Stromal cell of bone marrow (primary cell): ENCODE measurements around the gene KRT16.
"Not testable (repeated sequence)": the region's sequence is repeated elsewhere in the genome, so short reads cannot be mapped to it uniquely, and the experiment has no call there.

Experiments used
- DNase-seq: peaks from one replicate; pipeline ENCODE4 v3.0.0-alpha.2; 2012; ENCODE audit warnings: low read depth

The KRT16 gene

DNA sequence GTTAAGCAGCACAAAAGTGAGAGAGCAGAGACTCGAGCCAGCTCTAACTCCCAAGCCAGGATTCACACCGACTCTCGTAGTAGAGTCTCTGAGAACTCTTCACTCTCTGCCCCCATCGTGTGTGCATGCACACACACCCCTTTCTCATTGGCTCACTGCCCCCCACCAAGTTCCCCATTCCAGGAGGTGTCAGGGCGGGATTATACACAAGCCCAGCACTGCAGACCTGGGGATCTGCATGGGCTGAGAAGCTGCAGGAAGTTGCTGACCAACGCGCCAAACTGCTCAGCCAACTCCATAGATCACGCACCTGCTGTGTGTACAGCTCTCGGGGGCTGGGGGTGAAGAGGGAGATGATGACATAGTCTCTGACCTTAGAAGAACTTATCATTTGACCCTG lies 2.2 kb upstream of the KRT16 start:
- not testable (repeated sequence) for DNase-seq

DNA sequence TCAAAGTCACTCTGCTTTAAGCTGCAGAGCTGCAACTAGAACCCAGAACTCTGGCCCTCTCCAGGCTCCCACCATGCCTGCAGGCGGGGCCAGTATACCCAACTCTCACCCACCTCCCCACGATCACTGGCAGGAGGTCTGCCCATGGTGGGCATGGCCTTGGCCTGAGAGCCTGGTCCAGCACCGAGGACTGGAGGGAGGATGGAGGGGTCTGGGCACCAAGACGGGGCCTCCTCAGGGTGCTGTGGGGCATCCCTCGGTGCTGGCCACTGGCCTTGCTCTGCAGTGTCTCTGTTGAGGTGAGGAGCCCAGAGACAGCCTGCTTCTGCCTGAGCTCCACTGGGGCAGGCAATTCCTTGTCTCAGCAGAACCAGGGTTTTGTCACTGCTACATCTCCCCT lies 1.5 kb upstream of the KRT16 start:
- DNase-seq, result no peak

DNA sequence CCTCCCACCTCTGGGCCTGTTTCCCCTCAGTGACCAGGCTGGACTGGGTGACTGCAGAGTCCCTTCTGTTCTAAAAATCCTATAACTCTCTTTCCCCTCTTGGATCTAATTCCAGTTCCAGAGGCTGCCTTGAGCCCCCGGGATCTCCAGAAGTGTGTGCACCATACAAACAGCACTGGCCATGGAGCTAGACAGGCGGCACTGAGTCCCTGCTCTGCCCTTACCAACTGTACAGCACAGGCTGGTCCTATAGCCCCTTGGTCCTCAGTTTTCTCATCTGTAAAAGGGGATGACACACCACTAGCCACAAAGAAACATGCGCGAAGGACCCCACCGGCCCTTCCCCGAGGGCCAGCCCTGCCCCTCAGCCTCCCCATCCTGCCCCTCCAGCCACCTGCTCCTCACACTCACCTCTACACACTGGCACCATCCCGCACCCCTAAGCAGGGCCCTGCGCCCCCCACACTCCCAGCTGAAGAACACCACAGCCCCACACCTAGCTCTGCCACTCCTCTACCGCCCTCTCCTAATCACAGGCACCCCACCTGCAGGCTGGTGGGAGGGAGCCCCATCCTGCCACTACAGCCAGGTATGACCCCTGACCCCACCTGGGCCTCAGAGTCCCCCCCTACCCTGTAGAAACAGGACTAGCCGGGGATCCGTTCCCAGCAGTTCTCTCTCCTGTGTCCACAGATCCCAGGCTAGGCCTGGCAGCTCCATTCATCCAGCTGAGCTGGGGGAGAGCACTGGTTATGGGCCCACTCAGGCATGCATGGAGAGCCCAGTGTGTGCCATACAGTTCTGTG lies 913 bp upstream of the KRT16 start:
- no peak for DNase-seq

DNA sequence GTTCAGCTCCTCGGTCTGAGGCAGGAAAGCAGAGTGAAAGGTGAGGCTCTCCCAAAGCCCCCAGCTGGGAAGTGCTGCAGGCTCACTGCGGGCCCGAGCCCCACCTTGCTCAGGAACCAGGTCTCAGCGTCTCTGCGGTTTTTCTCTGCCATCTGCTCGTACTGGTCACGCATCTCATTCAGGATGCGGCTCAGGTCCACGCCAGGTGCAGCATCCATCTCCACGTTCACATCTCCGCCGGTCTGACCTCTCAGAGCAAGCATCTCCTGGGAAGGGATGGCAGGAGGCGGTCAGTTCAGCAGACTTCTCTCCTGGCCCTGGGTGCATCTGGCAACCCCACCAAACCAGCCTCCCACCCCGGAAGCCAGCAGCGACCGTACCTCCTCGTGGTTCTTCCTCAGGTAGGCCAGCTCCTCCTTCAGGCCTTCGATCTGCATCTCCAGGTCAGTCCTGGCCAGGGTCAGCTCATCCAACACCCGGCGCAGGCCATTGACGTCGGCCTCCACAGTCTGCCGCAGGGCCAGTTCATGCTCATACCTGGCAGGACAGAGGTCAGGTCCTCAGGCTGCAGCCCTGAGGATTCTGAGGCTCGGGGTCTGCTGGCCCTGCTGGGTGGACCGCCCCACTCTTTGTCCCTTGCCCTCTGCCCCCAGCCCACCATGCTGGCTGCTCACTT lies 1.5 kb downstream of the KRT16 start:
- no peak for DNase-seq

DNA sequence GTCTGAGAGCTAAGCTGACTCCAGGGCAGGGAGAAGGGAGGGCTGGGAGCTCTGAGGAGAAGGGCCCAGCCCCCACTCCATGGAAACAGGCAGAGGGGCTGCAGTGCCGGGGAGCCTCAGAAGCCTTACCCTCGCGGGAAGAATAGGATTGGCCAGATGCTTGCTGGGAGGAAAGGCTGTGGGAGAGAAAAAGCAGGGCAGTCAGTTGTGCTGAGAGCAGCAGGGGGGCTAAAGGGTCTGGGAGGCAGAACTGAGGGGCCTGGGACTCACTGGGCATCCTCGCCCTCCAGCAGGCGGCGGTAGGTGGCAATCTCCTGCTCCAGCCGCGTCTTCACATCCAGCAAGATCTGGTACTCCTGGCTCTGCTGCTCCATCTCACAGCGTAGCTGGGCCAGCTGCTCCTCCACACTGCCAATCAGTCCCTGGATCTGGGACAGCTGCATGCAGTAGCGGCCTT lies 2.5 kb downstream of the KRT16 start:
- not testable (repeated sequence) for DNase-seq

DNA sequence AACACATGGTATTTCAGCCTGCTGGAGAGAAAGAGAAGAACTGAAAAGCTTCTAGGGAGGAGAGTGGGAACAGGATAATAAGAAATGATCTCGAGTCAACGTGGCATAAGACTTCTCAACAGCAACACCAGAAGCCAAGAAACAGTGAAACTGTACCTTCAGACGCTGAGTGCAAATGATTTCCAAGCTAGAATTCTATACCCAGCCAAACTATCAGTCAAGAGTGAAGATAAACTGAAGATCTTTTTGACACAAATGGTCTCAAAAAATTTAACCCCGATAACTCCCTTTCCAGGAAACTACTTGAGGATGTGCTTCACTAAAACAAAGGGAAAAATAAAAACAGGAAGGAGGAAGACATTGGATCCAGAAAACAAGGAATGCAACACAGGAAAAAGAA lies 5.6 kb downstream of the KRT16 start:
- DNase-seq, result not testable (repeated sequence)

DNA sequence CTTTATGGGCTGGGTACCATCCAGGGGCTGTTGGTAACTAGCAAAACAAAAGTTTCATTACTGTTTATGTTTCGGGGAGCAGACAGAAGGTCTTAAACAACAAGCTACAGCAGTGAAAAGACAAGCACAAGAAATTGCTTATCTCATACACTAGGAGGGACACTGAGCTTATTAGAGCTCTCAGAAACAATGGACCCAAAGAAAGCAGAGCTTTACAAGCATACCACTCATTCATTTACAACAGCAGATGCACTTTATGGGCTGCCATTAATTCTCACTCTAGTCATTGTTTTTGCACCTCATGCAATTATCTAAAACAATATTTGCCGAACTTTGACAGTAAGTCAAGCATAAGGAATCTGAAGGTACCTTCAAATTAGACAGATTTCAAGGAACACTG lies 10.0 kb downstream of the KRT16 start:
- no peak for DNase-seq

DNA sequence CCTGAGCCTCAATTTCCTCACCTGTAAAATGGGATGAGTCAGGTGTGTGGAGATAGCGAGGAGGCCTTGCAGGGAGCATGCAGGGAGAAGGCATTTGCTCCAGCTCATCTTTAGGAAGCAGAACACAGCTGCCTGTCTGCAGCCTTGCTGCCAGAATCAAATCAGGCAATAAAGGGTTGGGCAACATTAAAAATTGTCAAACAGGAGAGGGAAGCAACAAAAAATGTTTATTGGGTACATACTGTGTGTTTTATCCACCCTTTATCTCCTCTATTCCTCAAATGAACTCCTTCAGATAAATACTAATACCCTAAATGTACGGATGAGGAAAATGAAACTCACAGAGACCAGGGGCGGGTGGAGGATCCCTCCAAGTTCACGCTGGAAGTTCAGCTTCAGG lies 12.2 kb downstream of the KRT16 start:
- DNase-seq, result no peak

DNA sequence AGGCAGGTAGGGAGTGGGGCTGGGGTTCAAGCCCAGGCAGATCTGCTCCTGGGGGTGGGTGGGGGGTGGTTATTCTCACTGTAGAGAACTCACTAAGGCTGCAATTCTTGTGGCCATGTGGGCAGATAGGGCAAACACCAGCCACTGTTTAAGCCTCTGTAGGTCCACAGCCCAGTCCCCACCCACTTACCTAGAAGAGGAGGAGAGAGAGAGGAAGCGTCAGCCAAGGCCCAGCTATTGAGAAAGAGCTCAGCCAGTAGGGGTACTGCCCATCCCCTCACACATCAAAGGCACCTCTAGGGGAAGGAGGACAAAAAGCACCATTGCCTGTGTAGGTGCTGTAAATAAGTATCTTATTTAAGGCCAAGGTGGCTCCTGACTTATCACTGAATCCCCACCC lies 12.9 kb downstream of the KRT16 start:
- no peak for DNase-seq

DNA sequence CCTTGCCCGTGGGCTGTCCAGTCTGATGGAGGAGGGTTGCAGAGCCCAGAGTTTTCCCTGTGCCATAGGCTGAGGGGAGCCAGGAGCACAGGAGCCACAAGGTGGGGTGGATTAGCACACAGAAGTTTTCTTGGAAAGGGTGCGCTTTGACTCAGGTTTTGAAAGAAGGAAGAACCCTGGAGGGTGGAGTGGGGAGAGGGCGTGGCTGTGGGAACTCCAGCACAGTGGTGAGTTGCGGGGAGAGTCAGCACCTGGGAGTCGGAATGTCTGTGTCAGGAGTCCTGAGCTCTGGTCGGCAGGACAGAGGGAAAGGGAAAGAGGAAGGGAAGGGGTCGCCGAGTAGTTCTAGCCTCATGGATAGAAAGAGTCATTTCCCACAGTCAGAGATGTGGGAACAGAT lies 17.0 kb downstream of the KRT16 start:
- DNase-seq, result no peak

DNA sequence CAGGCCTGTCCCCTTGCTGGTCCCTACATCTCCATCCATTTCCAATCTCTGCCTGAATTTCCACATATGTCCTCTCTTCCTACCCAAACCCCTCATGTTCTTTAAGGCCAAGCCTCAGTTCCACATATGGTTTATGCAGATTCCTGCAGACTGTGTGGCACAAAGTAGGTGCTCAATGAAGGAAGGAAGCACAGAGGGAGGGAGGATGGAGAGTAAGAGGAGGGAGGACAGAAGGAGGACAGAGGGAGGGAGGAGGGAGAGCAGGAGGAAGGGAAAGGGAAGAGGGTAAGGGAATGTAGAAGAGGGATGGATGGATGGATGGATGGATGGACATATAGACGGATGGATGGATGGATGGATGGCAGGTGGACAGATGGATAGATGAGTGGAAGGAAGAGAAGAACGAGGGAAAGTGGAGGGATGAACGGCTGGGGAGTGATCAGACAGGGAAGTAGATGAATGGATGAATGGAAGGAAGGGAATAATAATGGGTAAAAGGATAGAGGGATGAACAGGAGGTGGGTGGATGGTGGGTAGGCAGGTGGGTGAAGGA lies 18.1 kb downstream of the KRT16 start:
- no peak for DNase-seq

DNA sequence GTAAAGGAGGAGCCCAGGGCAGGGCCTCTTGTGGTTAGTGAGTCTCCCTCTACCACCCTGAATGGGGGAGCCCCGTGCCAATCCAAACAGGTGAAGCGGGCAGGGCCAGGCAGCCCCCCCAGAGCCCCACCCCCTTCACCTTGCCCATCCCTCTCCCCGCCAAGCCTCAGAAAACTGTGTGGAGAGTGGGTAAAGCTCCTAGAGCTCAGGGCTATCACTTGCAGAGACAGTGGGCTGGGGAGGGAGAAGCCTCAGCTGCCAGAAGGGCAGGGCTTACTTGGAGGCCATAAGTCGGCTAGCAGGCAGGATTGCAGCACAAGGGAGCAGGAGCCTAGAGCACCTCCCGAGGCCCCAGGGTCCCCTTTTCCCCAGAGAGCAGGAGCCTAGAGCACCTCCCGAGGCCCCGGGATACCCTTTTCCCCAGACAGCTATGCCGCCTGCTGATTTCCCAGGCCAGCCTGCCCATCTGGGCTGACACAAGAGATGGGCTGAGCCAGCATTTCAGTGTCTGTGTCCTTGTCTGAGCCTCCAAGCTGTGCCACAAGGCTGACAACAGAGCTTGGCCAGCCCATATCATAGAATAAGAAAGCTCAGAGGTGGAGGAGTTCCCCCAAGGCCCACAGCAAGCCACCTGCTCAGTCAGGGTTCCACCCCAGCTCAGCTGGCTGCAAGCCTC lies 19.1 kb downstream of the KRT16 start:
- DNase-seq, result no peak

DNA sequence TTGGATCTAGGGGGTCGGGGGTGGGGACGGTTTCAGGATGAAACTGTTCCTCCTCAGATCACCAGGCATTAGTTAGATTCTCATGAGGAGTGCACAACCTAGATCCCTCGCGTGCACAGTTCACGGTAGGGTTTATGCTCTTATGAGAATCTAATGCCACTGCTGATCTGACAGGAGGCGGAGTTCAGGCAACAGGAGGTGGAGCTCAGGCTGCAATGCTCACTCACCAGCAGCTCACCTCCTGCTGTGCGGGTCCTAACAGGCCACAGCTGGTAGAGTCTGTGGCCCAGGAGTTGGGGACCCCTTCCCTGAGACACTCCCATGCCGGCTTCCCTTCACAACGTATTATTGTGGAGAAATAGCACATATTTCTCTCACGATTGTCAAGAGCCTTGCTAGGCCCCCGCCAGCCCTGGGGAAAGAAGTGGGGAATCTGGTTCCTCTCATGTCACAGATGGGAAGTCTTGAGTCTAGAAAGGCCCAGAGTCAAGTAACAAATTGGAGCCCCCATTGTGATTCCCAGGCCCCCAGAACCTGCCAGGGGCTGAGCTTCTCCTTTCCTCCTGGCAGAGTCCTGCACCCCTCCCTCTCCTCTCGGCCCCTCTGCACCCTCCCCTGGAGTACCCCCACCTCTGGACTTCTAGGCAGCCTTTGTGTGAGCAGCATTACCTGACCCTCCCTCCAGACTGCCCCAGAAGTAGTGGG lies 19.8 kb downstream of the KRT16 start:
- DNase-seq, result no peak

DNA sequence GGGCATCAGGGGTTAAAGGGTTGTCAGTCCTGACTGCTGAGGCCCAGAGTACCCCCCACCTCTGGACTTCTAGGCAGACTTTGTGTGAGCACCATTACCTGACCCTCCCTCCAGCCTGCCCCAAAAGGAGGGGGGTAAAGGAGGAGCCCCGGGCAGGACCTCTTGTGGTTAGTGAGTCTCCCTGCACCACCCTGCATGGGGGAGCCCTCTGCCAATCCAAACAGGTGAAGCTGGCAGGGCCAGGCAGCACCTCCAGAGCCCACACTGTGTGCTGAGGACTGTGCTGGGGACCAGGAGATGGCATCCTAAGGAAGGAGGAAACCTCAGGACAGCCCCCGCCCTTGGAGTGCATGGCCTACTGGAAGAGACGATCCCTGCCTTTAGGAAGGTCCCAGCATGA lies 23.3 kb downstream of the KRT16 start:
- DNase-seq, result no peak

DNA sequence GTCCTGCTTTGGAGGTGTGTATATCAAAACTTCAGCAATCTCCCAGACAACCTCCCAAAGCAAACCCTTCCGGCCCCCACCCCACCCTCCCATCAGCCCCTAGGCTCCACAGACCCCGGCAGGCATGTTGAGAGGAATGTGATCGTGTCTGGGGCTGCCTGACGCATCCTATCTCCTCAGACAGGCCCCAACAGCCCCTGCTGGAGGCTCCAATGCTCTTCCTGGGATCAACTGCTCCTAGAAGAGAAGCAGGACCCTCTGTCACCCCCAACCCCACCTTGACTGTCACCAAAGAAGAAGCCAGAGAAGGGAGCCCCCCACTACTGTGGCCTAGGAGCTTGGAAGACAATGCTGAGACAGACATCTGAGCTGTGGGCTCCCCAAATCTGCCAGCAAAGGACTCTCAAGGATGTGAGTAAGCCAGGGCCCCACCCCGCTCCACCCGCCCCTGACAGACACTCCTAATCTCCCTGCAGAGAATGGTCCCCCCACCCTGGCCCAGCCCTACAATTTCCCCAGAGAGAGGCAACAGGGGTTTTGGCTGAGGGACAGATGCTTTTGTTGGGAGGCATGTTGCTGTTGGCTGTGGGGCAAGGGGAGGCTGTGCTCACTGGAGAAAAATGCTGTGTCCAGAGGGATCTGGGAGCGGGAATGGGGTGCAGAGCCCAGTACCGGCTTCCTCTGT lies 24.3 kb downstream of the KRT16 start:
- DNase-seq, result peak; percentile 17

DNA sequence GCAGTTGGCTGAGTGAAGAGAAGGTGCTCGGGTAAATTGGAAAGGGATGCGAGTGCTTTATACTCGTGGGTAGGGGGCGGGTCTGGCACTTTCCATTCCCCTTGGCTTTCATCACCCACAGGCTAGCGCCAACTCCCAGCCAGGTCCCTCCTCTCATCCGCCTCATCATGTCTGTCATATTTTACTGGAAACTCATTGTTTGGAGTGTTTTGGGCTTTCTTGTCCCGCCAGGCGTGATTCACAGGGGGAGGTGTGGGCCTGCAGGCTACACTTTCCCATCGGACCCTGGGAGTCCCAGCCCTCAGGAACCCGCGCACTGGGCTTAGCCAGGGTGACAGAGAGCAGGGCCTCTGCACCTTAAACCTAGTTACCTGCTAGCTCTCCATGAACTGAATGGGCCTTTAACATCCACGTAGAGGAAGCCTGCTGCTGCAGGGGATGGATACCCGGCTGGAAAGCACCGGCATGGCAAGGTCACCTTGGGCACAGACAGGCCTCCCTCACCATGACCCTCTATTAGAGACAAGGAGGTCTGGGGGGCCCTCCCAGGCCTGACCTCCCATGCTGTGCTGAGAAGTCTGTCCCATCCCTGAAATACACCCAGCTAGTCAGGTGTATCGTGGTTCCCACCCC lies 25.6 kb downstream of the KRT16 start, which contains the start of gene KRT14:
TSS of gene KRT14 (minus strand) at position 33 of the 633 bp plus-strand sequence. CDS start 61 bp downstream, outside the sequence.
- no peak for DNase-seq

DNA sequence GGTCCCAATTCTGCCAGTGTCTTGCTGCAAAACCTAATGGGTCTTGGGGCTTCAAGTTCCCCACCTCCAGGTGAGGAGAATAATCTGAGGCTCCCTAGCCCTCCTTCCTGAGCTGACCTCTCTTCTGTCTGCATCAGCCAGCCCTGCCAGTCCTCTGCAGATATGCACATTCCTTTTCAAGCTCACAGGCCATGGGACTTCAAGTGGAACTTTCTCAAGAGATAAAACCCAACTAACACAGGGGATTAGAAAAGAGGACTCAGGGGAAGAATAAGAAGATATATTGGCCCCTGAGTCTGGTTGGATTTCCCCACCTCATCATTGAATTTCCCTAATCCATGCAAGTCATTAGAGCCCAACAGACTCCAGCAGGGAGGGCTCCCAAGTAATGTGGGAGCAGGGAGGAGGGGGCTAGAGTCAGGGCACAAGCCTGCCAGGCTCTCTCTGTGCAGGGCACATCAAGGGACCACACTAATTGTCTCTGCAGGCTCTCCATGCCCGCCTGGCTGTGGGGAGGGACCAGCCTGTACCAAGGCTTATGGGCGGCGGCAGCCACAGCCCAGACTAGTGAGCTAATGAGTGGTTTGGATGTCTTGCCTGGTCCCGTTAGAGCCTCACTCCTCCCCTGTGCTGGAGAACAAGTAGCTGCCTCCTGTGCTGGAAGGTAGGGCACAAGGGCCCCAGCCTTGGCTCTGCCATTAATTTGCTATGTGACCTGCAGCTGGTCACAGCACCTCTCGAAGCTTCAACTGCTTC lies 27.1 kb downstream of the KRT16 start:
- no peak for DNase-seq

DNA sequence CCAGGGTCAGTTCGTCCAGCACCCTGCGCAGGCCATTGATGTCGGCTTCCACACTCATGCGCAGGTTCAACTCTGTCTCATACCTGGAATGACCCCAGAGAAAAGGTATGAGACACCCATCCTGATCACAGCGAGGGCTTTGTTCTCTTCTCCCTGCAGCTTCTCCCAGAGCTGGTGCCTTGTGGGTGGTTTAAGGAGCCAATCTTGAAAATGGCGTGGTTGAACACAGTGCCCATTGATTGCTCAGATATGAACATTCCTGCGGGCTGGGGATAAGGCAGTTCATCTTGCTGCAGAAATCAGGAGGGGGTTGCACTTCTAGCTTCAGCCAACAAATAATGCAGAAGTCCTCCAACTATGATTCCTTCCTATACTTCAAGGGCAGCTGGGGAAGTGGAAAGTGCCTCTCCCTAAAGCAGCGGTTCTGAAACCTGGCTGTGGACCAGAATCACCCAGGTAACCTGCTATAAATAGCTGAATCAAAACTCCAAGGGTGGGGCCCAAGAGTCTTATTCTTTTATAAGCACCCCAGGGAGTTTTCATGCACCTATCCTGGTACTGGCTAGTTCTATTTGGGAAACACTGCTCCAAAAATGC lies 28.1 kb downstream of the KRT16 start:
- not testable (repeated sequence) for DNase-seq
